ENCODE data around the gene BDKRB2. TPM values are rescaled to one million over a fixed set of nuclear protein-coding genes. Genes with fewer than 3 reads are reported as not detected.

The BDKRB2 gene
- total and polyA plus RNA-seq, 2 of the 8 experiments (the other 6 are each of a cell fraction or from before 2014, with no cell fraction given): 0.13 to 0.21 TPM

DNA sequence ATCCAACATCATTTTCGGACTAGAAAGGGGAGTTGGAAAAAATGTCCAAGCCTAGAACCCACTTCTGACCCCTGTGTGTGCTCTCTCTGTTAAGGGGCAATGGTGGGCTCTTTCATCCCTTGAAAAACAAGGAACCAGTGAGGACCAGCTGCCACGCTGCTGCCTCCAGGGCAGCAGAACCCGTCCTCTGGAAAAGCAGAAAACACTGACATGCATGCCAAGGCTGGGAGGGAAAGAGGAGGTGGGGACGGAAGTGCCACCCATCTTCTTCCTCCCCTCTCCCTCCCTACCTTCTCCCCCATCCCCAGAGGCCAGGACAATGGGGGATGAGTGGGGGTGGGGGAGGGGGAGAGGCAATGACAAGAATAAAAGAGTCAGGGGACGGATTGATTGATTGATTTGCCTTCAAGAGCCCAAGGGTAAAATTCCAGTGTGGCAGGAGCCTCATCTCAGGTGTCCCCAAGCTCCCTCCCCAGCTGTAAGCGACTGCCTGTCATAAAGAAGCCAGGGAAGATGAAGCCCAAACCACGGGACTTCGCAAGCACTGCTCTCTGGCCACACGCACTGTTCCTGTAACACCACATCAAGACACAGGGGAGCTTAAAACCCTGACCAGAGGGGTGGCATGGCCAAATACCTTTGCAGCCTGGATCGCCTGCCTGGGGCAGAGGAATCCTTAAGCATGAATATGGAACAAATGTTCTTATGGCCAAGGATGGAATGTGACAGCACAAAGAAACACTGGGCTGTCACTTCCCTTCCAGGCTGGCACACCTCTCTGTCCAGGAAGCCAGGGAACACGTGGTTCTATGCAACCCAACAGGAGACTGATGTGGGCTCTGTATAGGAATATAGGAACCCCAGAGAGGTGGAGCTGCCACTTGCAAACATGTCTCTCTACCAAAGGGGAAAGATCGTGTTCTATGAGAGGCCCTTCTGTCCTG lies 38.9 kb upstream of the BDKRB2 start:
- Histone ChIP-seq H3K36me3 (ENCODE audit: control insufficient read depth in 2 of 4, insufficient read depth in 4 of 4, low read length in 3 of 4) (no peaks in the 10 kb centered on the region), H3K9ac (replicated peaks in 1 of 4; ENCODE audit: extremely low read depth in 1 of 4, low read depth in 3 of 4, low read length in 3 of 4) (no peak overlapping the region), H4K20me1 (replicated peaks in 1 of 2; ENCODE audit: control insufficient read depth in 1 of 2, insufficient read depth in 2 of 2, low read length in 2 of 2) (no peaks in the 10 kb centered on the region), H3K79me2 (ENCODE audit: control insufficient read depth in 1 of 2, insufficient read depth in 2 of 2, low read length in 2 of 2) (no peaks in the 10 kb centered on the region), H2BK20ac (ENCODE audit: low read length) (no peak overlapping the region), H3K4me1 (replicated peaks in 1 of 4; ENCODE audit: control insufficient read depth in 3 of 4, insufficient read depth in 4 of 4, low read length in 3 of 4) (no peaks in the 10 kb centered on the region), H3K4me3 (ENCODE audit: extremely low read depth in 1 of 4, insufficient read depth in 2 of 4, low read depth in 3 of 4, low read length in 4 of 4) (no peak overlapping the region), H2BK15ac (ENCODE audit: low read length) (no peak overlapping the region), H2BK120ac (replicated peaks; ENCODE audit: low read depth, low read length) (no peak overlapping the region), H3K9me3 (ENCODE audit: insufficient read depth in 2 of 2, low read depth in 1 of 2, low read length in 1 of 2) (no peaks in the 10 kb centered on the region), H3K23ac (ENCODE audit: insufficient read length) (no peak overlapping the region), H3K56ac (replicated peaks; ENCODE audit: insufficient read length, low read depth, low read length) (no peak overlapping the region), H4K8ac (ENCODE audit: extremely low read depth, insufficient read depth, low read length) (no peak overlapping the region), H4K91ac (replicated peaks; ENCODE audit: insufficient read length, low read length) (no peak overlapping the region), H3K4me2 (ENCODE audit: insufficient read depth in 1 of 2, low read depth in 2 of 2, low read length in 2 of 2) (no peak overlapping the region), H2BK12ac (ENCODE audit: low read depth, low read length) (no peak overlapping the region), H3K14ac (ENCODE audit: insufficient read length) (no peak overlapping the region), H3K18ac (ENCODE audit: extremely low read depth, low read length) (no peak overlapping the region), H3K23me2 (ENCODE audit: low read depth, low read length) (no peaks in the 10 kb centered on the region), H2BK5ac (ENCODE audit: low read depth, low read length) (no peak overlapping the region), H3K27ac (ENCODE audit: low read depth, low read length) (no peak overlapping the region), H2AK5ac (ENCODE audit: low read depth, low read length) (no peak overlapping the region), H3K4ac (replicated peaks; ENCODE audit: insufficient read length, low read depth, low read length) (no peak overlapping the region), H3K27me3 (replicated peaks in 1 of 4; ENCODE audit: control insufficient read depth in 3 of 4, extremely low read depth in 1 of 4, insufficient read depth in 3 of 4, low read length in 3 of 4) (no peaks in the 10 kb centered on the region; a peak in 1 of 7 replicates), H2AFZ (ENCODE audit: low read length) (no peak overlapping the region), H4K5ac (ENCODE audit: insufficient read length, low read depth, low read length) (no peak overlapping the region), H3K79me1 (ENCODE audit: low read depth, low read length) (no peaks in the 10 kb centered on the region)
- CTCF ChIA-PET (ENCODE audit: partially characterized antibody): no interaction called here
- DNase-seq (ENCODE audit: low read depth in 1 of 2, low spot score in 2 of 2): no peak
- WGBS, 2 experiments (ENCODE audit: extremely low coverage in 1 of 2, insufficient coverage in 1 of 2, insufficient read length in 1 of 2, insufficient replicate concordance in 2 of 2, low coverage in 1 of 2, low lambda C conversion rate in 2 of 2, missing lambda C conversion rate in 1 of 2): 85% methylated on average over 10 of the region's 12 CpGs; no CpG with 5 or more reads in 1 of the 2 experiments
- no peak for FAIRE-seq
- POLR2A ChIA-PET (ENCODE audit: partially characterized antibody): no interaction called here
- TF ChIP-seq ASH2L (IDR thresholded peaks at IDR 0.05; ENCODE audit: low read length) (no peak), SP2 (IDR thresholded peaks at IDR 0.05; ENCODE audit: low read length) (no peak), JUN (IDR thresholded peaks at IDR 0.05; ENCODE audit: low read depth, low read length) (no peak), POU5F1 (IDR thresholded peaks at IDR 0.05; ENCODE audit: low read depth, low read length) (no peak), CBX8 (IDR thresholded peaks at IDR 0.05; ENCODE audit: borderline replicate concordance, low read depth, low read length) (no peak), SRF (IDR thresholded peaks at IDR 0.05; ENCODE audit: low read depth, low read length) (no peak), TAF7 (optimal IDR thresholded peaks at IDR 0.05; ENCODE audit: borderline replicate concordance, low read depth, low read length) (no peak), SAP30 (IDR thresholded peaks at IDR 0.05; ENCODE audit: insufficient read depth, insufficient replicate concordance, low read length) (no peak), CBX5 (IDR thresholded peaks at IDR 0.05; ENCODE audit: low read depth, low read length) (no peak), GABPA (IDR thresholded peaks at IDR 0.05; ENCODE audit: borderline replicate concordance, insufficient read depth, low read length) (no peak), KDM1A (IDR thresholded peaks at IDR 0.05; ENCODE audit: borderline replicate concordance, low read length) (no peak), EGR1 (IDR thresholded peaks at IDR 0.05; ENCODE audit: borderline replicate concordance, low read depth, low read length) (no peak)

All from H1 (cell line).